H9 (cell line): ENCODE measurements around the gene HSPA8. TPM values are rescaled to one million over a fixed set of nuclear protein-coding genes. Genes with fewer than 3 reads are reported as not detected.

Source experiments
- DNase-seq: peaks from one replicate; pipeline ENCODE4 v3.0.0-alpha.2; 2017
- H2AFZ ChIP-seq: one replicate; pipeline ENCODE4 v1.6.1; 2013; ENCODE audit warnings: mild to moderate bottlenecking, low read length, control low read depth, moderate library complexity
- H2AK5ac ChIP-seq: 2 replicates; pipeline ENCODE4 v1.6.1; 2013; ENCODE audit warnings: low read length, control low read depth, mixed read lengths; ENCODE audit not compliant: insufficient read length
- H2BK120ac ChIP-seq: one replicate; pipeline ENCODE4 v1.6.1; 2013; ENCODE audit warnings: low read depth, mild to moderate bottlenecking, low read length, control low read depth, inconsistent platforms; ENCODE audit not compliant: poor library complexity, severe bottlenecking
- H2BK12ac ChIP-seq: 2 replicates; pipeline ENCODE4 v1.6.1; 2013; ENCODE audit warnings: low read length, control low read depth, mixed read lengths, low read depth; ENCODE audit not compliant: insufficient read length
- H2BK15ac ChIP-seq: 2 replicates; pipeline ENCODE4 v1.6.1; 2013; ENCODE audit warnings: low read depth, low read length, control low read depth
- H2BK20ac ChIP-seq: one replicate; pipeline ENCODE4 v1.6.1; 2013; ENCODE audit warnings: low read depth, mild to moderate bottlenecking, low read length, control low read depth, inconsistent platforms; ENCODE audit not compliant: poor library complexity, severe bottlenecking
- H2BK5ac ChIP-seq: 2 replicates; pipeline ENCODE4 v1.6.1; 2013; ENCODE audit warnings: low read length, control low read depth, mixed read lengths; ENCODE audit not compliant: insufficient read length
- H3K14ac ChIP-seq: 2 replicates; pipeline ENCODE4 v1.6.1; 2013; ENCODE audit warnings: low read length, control low read depth; ENCODE audit not compliant: insufficient read depth
- H3K18ac ChIP-seq: 2 replicates; pipeline ENCODE4 v1.6.1; 2013; ENCODE audit warnings: low read depth, mild to moderate bottlenecking, mixed read lengths, low read length, control low read depth; ENCODE audit not compliant: insufficient read length
- H3K23ac ChIP-seq: 2 replicates; pipeline ENCODE4 v1.6.1; 2013; ENCODE audit warnings: low read length, control low read depth, mixed read lengths, low read depth; ENCODE audit not compliant: insufficient read length
- H3K23me2 ChIP-seq: 2 replicates; pipeline ENCODE4 v1.6.1; 2013; ENCODE audit warnings: low read depth, mild to moderate bottlenecking, mixed read lengths, low read length, control low read depth; ENCODE audit not compliant: insufficient read length, poor library complexity, severe bottlenecking
- H3K27ac ChIP-seq: 2 replicates; pipeline ENCODE4 v1.5.1; 2013; ENCODE audit warnings: low read length, control low read depth, mixed read lengths, low read depth; ENCODE audit not compliant: insufficient read length
- H3K27me3 ChIP-seq: 2 replicates; pipeline ENCODE4 v1.6.1; 2013; ENCODE audit warnings: low read length, control low read depth, inconsistent platforms; ENCODE audit not compliant: insufficient read depth
- H3K4ac ChIP-seq: 2 replicates; pipeline ENCODE4 v1.6.1; 2013; ENCODE audit warnings: low read depth, mild to moderate bottlenecking, control low read depth, inconsistent platforms, low read length, moderate library complexity
- H3K4me1 ChIP-seq: 2 replicates; pipeline ENCODE4 v1.6.1; 2013; ENCODE audit warnings: low read length, control low read depth, inconsistent platforms; ENCODE audit not compliant: insufficient read depth
- H3K4me2 ChIP-seq: 2 replicates; pipeline ENCODE4 v1.6.1; 2013; ENCODE audit warnings: low read length, control low read depth, mixed read lengths; ENCODE audit not compliant: insufficient read length, insufficient read depth
- H3K56ac ChIP-seq: 2 replicates; pipeline ENCODE4 v1.6.1; 2013; ENCODE audit warnings: low read depth, mild to moderate bottlenecking, mixed read lengths, low read length, control low read depth; ENCODE audit not compliant: insufficient read length
- H3K79me1 ChIP-seq: 2 replicates; pipeline ENCODE4 v1.6.1; 2013; ENCODE audit warnings: low read depth, mild to moderate bottlenecking, moderate library complexity, low read length, control low read depth, inconsistent platforms; ENCODE audit not compliant: insufficient read depth, poor library complexity, severe bottlenecking
- H3K79me2 ChIP-seq: 2 replicates; pipeline ENCODE4 v1.6.1; 2013; ENCODE audit warnings: low read length, control low read depth, inconsistent platforms; ENCODE audit not compliant: insufficient read depth
- H3K9ac ChIP-seq: 2 replicates; pipeline ENCODE4 v1.6.1; 2013; ENCODE audit warnings: low read length, control low read depth, mixed read lengths; ENCODE audit not compliant: insufficient read length; ENCODE audit errors: extremely low read depth
- H3K9me3 ChIP-seq: one replicate; pipeline ENCODE4 v1.6.1; 2013; ENCODE audit warnings: low read depth, low read length, inconsistent platforms; ENCODE audit not compliant: control insufficient read depth
- H3T11ph ChIP-seq: one replicate; pipeline ENCODE4 v1.6.1; 2013; ENCODE audit warnings: mild to moderate bottlenecking, low read length, control low read depth, inconsistent platforms
- H4K20me1 ChIP-seq: one replicate; pipeline ENCODE4 v1.6.1; 2013; ENCODE audit not compliant: control insufficient read depth, insufficient read length, insufficient read depth
- H4K5ac ChIP-seq: 2 replicates; pipeline ENCODE4 v1.6.1; 2013; ENCODE audit warnings: low read depth, mild to moderate bottlenecking, mixed read lengths, low read length, control low read depth; ENCODE audit not compliant: insufficient read length
- H4K8ac ChIP-seq: replicated peaks from 2 replicates; pipeline ENCODE4 v1.6.1; 2013; ENCODE audit warnings: low read length, control low read depth, mixed read lengths, low read depth; ENCODE audit not compliant: insufficient read length
- H4K91ac ChIP-seq: 2 replicates; pipeline ENCODE4 v1.6.1; 2013; ENCODE audit warnings: low read depth, mild to moderate bottlenecking, moderate library complexity, mixed read lengths, low read length, control low read depth; ENCODE audit not compliant: insufficient read length
- H3K27ac Mint-ChIP-seq, 3 experiments: 2 replicates in 2 of 3; 3 replicates in 1 of 3; pipeline ENCODE4 v1.8.0; 2020 to 2021; ENCODE audit warnings: mixed read lengths in 3 of 3, mild to moderate bottlenecking in 1 of 3, moderate library complexity in 1 of 3
- H3K27me3 Mint-ChIP-seq: 2 replicates; pipeline ENCODE4 v1.8.0; 2021; ENCODE audit warnings: low read depth, mild to moderate bottlenecking, moderate library complexity, mixed read lengths
- H3K36me3 Mint-ChIP-seq, 3 experiments: 2 replicates in 2 of 3; 3 replicates in 1 of 3; pipeline ENCODE4 v1.8.0; 2020 to 2021; ENCODE audit warnings: low read depth in 3 of 3, mixed read lengths in 3 of 3; ENCODE audit not compliant: insufficient read depth in 1 of 3
- H3K4me1 Mint-ChIP-seq, 2 experiments: 2 replicates each; pipeline ENCODE4 v1.8.0; 2020; ENCODE audit warnings: mixed read lengths in 2 of 2
- H3K4me3 Mint-ChIP-seq, 2 experiments: 2 replicates in 1 of 2; 3 replicates in 1 of 2; pipeline ENCODE4 v1.8.0; 2020 to 2021; ENCODE audit warnings: mild to moderate bottlenecking in 2 of 2, mixed read lengths in 2 of 2, moderate library complexity in 1 of 2
- H3K9me3 Mint-ChIP-seq, 2 experiments: 2 replicates in 1 of 2; 3 replicates in 1 of 2; pipeline ENCODE4 v1.8.0; 2020; ENCODE audit warnings: mild to moderate bottlenecking in 2 of 2, mixed read lengths in 2 of 2, moderate library complexity in 1 of 2
- WGBS: extraction: QIAGEN DNeasy Blood & Tissue Kit; methylation state at CpG from one replicate; pipeline ENCODE4 v1.1.7; 2013; ENCODE audit warnings: missing lambda C conversion rate, low lambda C conversion rate, mixed read lengths; ENCODE audit not compliant: insufficient read length; ENCODE audit errors: extremely low coverage; 5-methylcytosine and 5-hydroxymethylcytosine counted together
- total RNA-seq: library from RNA; stranded (reverse); gene quantifications from 2 replicates; pipeline ENCODE4 v1.2.1, GENCODE V29; 2021
- TF ChIP-seq, protein P1 (sequence below): fragments of 200-600 bp; sonication (generic); conservative IDR thresholded peaks from 3 replicates; pipeline ENCODE4 v1.8.0; 2021; ENCODE audit warnings: antibody characterized with exemption, mild to moderate bottlenecking

Gene HSPA8
- total RNA-seq, 1 experiment from 2014 or later: 2,160 TPM

DNA sequence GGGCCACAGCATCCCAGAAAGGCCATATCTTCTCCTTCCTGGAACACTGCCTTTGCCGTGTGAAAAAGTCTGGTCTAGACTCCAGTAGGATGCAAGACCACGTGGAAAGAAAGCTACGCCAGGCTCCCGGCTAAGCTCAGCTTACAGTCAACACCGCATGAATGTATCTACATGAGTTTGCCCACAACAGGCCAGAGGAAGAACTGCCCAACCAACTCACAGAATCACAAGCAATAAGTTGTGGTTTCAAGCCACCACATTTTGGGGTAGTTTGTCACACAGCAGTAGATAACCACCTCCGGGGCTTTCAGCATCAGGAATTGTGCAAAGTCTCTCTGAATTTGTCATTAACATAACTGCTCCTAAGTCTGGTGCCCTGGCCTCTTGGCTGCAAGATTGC, 27.3 kb downstream of the HSPA8 start:
- Histone ChIP-seq H3K23me2 (no peaks in the 10 kb centered on the region), H2AK5ac (no peak overlapping the region), H2BK15ac (no peak overlapping the region), H3K79me1 (no peaks in the 10 kb centered on the region), H3K4ac (no peak overlapping the region), H3K9me3 (no peaks in the 10 kb centered on the region), H3K23ac (no peak overlapping the region), H3K4me2 (no peak overlapping the region), H4K20me1 (no peaks in the 10 kb centered on the region), H3K27me3 (no peaks in the 10 kb centered on the region), H3K56ac (no peak overlapping the region), H3K18ac (no peak overlapping the region), H2BK120ac (no peak overlapping the region), H3K4me1 (no peaks in the 10 kb centered on the region), H4K8ac (no peak overlapping the region), H2BK12ac (no peak overlapping the region), H4K5ac (no peak overlapping the region), H4K91ac (no peak overlapping the region), H3K9ac (no peak overlapping the region), H3K79me2 (no peaks in the 10 kb centered on the region), H3K14ac (no peak overlapping the region), H3K27ac (no peak overlapping the region), H3T11ph (no peak overlapping the region), H2BK5ac (no peak overlapping the region), H2BK20ac (no peak overlapping the region), H2AFZ (no peak overlapping the region)
- TF ChIP-seq, protein P1, sequence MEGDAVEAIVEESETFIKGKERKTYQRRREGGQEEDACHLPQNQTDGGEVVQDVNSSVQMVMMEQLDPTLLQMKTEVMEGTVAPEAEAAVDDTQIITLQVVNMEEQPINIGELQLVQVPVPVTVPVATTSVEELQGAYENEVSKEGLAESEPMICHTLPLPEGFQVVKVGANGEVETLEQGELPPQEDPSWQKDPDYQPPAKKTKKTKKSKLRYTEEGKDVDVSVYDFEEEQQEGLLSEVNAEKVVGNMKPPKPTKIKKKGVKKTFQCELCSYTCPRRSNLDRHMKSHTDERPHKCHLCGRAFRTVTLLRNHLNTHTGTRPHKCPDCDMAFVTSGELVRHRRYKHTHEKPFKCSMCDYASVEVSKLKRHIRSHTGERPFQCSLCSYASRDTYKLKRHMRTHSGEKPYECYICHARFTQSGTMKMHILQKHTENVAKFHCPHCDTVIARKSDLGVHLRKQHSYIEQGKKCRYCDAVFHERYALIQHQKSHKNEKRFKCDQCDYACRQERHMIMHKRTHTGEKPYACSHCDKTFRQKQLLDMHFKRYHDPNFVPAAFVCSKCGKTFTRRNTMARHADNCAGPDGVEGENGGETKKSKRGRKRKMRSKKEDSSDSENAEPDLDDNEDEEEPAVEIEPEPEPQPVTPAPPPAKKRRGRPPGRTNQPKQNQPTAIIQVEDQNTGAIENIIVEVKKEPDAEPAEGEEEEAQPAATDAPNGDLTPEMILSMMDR: no peak
- Mint-ChIP-seq H3K27ac (no peak overlapping the region), H3K4me1 (peaks cover 12% of the 10 kb centered on the region in 2 experiments), H3K4me3 (no peak overlapping the region), H3K9me3 (no peaks in the 10 kb centered on the region), H3K27me3 (no peaks in the 10 kb centered on the region), H3K36me3 (no peaks in the 10 kb centered on the region)
- DNase-seq: no peak
- WGBS: no CpG with 5 or more reads among the region's 6 CpGs
